GM18873 (cell line): ENCODE results near the gene ZNF444.

Source experiments
- ATAC-seq: cut with Tn5 transposase; IDR thresholded peaks from one replicate; pipeline ENCODE4 v1.9.1; 2021; ENCODE audit warnings: mild to moderate bottlenecking, moderate library complexity, moderate number of reproducible peaks; ENCODE audit not compliant: unreplicated experiment, low FRiP score

The ZNF444 gene

GRCh38 chr19:56106993-56107392 lies 34.1 kb upstream of the ZNF444 start:
- ATAC-seq = no peak

DNA sequence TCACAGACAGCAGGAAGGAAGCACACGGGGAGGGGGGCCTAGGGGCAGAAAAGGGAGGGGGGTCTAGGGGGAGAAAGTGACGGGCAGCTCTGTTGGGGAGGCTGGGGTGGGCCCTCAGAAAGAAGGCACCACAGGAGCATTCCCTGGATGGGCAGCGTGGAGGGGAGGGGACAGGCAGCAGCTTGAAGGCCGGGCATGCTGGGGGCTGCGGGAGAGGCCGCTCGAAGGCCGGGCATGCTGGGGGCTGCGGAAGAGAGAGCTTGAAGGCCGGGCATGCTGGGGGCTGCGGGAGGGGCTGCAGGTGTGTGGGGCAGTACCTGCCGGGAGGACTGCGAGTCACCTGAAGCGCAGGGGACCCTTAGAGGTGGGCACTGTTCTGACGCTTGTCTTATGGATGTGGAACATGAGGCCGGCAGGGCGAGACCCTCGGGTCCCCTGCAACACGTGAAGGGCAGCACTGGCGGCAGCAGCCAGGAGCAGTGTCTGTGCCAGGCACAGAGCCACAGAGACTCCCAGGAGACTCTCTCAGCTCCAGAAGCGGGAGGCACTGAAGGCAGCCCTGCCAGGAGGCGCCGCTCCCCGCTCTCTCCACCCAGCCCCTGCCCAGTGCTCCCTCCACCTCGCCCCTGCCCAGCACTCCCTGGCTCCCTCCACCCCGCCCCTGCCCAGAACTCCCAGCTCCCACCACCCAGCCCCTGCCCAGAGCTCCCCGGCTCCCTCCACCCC lies 33.3 kb upstream of the ZNF444 start:
- no peak for ATAC-seq

GRCh38 chr19:56108447-56109195 lies 32.5 kb upstream of the ZNF444 start:
- no peak for ATAC-seq

- ATAC-seq = no peak
These were observed 31.9 kb upstream of the ZNF444 start for GRCh38 chr19:56109226-56109625.

GRCh38 chr19:56110515-56111448 lies 30.3 kb upstream of the ZNF444 start:
- no peak for ATAC-seq

DNA sequence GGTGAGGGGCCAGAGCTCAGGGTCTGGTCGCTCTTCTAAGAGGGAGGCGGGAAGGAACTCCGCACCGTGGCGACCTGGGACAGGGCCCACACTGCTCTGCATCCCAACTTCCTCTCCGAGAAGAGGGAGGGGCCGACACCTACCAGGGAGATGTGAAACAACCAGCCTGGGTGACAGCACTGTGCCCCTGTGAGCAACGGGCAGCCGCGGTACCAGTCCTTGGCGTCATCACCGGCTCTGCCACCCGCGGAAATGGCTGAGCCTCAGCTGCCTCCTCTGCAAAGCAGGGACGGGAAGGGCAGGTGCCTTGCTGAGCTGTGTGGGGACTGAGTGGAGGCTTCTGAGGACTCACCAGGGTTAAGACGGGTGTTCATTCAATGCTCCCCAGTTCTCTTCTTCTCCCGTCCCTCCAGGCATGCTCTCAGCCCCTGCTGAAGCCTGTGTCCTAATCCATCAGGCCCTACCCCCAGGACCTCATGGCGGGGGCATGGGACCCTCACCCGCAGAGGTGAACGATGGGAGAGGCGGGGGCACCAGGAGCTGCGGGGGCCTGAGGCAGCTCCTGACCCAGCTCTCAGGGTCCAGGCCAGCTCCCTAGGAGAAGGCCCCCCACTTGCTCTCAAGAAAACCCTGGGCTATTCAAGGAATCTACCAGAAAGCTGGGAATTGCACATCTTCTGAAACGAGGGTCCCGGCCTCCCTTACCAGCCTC lies 29.3 kb upstream of the ZNF444 start:
- ATAC-seq = peak; percentile 56

DNA sequence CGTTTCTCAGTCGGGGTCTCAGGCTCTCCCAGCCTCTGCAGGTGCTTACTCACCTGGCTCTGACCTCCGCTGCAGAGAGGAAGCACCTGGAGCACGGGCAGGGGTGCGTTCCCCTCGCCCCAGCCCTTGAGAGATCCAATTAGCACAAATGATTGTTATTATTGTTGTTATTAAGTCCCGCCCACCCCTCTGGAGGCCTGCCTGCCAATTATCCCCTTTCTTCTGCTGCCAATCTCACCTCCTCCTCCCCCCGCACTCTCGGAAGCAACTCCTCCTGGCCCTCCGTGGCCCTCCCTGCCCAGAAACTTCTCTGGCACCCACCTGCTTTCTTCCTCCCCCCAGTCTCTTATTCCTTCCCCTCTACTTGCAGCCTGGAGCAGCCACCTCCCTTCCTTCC lies 28.8 kb upstream of the ZNF444 start:
- no peak for ATAC-seq

DNA sequence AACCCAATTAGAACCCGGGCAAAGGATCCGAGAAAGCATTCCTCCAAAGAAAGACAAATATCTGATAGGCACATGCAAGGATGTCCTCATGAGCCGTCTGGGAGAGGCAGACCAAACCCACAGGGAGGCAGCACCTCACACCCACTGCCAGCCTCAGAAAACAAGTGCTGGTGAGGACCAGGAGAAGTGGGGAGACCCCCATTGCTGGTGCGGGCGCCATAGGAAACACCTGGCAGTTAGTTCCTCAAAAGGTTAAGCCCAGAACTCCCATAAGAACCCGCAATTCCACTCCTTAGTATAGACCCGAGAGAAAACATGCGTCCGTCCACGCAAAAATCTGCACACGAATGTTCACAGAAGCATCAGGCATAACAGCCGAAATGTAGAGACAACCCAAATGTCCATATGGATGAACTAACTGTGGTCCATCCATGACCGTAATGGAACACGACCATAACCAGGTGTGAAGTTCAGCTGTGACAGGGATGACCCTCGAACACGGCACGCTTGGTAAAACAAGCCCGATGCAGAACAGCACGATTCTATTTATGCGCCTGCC lies 27.9 kb upstream of the ZNF444 start:
- no peak for ATAC-seq

DNA sequence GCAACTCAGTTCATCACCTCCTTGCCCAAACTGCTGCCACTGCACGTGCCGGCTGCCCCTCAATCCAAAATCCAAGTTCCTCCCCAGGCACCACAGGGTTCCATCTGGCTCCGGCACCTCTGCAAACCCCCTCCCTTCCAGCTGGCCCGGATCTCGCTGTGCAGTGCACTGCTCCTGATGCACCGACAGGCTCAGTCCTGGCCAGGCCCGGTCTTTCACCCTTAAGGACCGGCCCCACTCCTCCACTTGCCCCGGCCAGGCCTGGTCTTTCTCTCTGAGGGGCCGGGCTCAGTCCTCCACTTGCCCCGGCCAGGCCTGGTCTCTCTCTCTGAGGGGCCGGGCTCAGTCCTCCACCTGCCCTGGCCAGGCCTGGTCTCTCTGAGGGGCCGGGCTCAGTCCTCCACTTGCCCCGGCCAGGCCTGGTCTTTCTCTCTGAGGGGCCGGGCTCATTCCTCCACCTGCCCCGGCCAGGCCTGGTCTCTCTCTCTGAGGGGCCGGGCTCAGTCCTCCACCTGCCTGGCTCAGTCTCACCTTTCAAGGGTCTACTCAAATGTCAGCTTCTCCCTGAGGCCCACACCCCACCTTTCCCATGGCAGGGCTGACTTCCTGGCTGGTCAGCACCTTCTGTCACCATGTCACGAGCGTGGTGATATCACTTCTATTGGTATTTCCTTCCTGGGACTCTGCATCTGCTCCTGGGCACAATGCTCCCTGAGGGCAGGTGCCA lies 26.9 kb upstream of the ZNF444 start:
- no peak for ATAC-seq

DNA sequence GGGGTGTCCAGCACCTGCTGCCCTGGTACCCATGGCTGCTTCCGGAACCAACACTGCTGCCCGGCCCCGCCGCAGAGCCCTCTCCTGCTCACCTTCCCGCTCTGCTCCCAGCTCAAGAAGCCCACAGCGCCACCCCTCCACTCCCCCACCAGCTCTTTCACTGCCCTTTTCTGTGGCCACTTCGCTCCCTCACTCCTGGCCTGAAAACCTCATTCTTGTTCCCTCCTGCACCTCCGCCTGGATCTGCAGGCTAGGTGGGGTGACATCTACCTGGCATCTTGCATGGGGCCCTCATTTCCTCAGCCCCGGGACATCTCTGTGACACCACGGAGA lies 26.3 kb upstream of the ZNF444 start:
- ATAC-seq = no peak

- ATAC-seq = no peak
These were observed 25.6 kb upstream of the ZNF444 start for GRCh38 chr19:56115490-56115889.

DNA sequence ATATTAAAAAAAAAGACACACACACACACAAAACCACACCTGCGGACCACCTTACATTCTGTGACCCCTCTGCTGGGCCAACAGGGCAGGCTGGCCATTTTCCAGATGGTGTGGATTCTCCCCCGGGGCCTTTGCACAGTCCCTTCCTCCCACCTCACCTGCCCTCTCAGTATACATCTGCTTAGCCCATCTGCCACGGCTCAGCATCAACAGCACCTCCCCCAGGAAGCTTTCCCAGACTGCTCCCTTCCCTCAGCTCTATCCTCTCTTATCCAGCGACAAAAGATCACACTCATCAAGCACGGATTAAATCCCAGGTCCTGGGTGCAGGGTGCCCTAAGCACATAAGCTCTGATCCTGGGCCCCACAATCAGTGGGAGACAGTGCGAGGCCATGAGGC lies 24.5 kb upstream of the ZNF444 start:
- no peak for ATAC-seq

- ATAC-seq = no peak
These were observed 23.7 kb upstream of the ZNF444 start for GRCh38 chr19:56117376-56117884.

GRCh38 chr19:56117889-56118288 lies 23.2 kb upstream of the ZNF444 start:
- ATAC-seq = no peak

DNA sequence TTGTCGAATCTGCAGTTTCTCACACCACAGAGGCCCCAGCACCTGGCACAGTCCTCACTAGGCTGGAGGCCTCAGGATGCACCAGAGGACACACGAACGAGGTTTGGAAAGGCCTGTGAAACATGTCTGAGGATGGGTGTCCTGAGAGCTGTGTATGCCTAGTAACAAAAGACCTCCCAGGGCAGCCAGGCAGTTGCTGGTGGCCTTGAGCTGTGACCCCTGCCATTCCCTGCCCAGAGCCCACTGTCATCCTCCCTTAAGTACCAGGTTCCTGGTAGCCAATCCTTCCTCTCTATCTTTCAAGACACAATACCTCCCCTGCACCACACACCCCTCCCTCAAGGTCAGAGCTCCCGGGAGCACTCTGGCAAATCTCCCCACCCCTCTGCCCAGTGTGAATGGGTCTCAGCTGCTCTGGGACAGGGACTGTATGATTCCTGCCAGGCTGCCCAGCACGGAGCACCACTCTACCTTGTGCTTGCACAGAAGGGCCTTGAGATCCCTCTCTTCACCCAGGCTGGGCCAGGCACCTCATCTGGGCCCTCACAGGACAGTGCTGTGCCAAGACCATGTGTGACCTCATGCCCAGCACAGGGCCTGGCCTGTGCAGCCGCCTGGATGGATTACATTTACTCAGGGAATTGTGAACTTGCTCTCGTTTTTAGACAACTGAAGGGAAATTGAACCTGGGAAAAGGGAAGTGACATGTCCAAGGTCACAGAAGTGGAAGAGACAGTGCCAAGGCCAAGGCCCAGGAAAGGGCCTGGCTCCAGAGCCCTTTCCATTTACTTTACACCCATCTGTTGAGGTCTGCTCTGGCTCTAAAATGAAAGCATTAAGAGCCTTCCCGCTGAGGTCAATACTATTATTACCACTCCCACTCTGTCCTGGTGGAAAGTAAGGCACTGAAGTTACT lies 22.2 kb upstream of the ZNF444 start:
- ATAC-seq = no peak

DNA sequence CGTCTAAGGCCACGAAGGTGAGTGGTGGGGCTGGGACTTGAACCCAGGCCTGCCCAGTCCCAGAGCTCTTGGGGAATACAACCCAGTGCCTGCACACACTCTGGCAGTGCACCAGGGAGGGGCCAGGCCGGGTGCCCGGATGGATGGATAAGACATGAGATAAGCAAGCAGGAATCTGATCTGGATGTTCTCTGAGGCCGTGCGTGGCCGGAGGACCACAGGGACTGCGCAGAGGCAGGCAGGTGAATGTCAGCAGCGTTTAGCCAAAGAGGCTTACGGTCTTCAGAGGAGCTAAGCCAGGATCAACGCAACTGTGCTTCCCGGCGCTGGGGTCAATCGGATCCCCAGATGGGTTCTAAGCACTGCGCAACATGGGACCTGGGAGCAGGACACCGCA lies 21.5 kb upstream of the ZNF444 start:
- ATAC-seq = no peak

DNA sequence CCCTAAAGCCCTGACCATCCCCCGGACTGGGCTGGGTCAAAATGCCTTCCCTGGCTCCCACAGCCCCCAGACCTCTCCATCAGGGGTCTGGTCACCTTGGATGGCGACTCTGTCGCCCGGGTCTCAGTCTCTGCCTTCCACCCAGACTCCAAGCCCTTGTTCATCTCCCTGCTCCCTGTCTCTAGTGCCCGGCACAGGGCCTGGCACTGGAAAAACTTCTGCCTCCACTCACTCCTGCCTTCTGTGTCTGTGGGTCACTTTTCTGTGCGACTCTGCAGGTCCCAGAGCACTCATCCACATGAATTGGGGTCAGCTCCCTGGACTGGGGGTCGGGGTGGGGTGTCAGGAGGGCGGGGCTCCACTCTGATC lies 21.1 kb upstream of the ZNF444 start:
- ATAC-seq = no peak

- no peak for ATAC-seq
These were observed 20.5 kb upstream of the ZNF444 start for GRCh38 chr19:56120371-56121179.
